AG04450 (cell line): ENCODE results near the gene RNF112. TPM values are rescaled to one million over a fixed set of nuclear protein-coding genes. Genes with fewer than 3 reads are reported as not detected.
A peak's percentile ranks its signal among the peaks of the same experiment; 100 is the strongest.

ENCODE experiments used
- CTCF ChIA-PET: fragments of 300-600, 350-600 bp; formaldehyde crosslinking; extraction: SDS; loops from one replicate; lab custom pipeline; 2022; ENCODE audit warnings: antibody characterized with exemption, inconsistent platforms; lab: Charles Lee
- POLR2A ChIA-PET: fragments of 350-600 bp; formaldehyde crosslinking; extraction: SDS; loops from one replicate; lab custom pipeline; 2021; ENCODE audit warnings: antibody characterized with exemption, inconsistent platforms; lab: Yijun Ruan, JAX
- DNase-seq: peaks from one replicate; pipeline ENCODE4 v3.0.0-alpha.2; 2011; ENCODE audit warnings: low read depth, low spot score
- H3K27ac ChIP-seq: one replicate; pipeline ENCODE4 v1.5.1; 2012; ENCODE audit warnings: low read depth, low read length, control low read depth
- H3K27me3 ChIP-seq: one replicate; pipeline ENCODE4 v1.6.0; 2012; ENCODE audit warnings: low read length; ENCODE audit not compliant: control insufficient read depth, insufficient read depth
- H3K4me3 ChIP-seq: 2 replicates; pipeline ENCODE4 v1.5.1; 2011; ENCODE audit warnings: mild to moderate bottlenecking, low read depth, low read length, control low read depth
- H3K9me3 ChIP-seq: 2 replicates; pipeline ENCODE4 v1.5.1; 2012; ENCODE audit warnings: low read length; ENCODE audit not compliant: control insufficient read depth, insufficient read depth
- CTCF ChIP-seq: IDR thresholded peaks from 2 replicates; pipeline ENCODE4 v1.5.1; 2011; ENCODE audit warnings: low read depth, low read length, control low read depth, inconsistent platforms
- polyA plus RNA-seq: library from polyadenylated mRNA; depleted of rRNA; stranded (reverse); fragments of >200 nt; gene quantifications from 2 replicates; pipeline ENCODE4 v1.2.3, GENCODE V29; 2011

RNF112 gene
- polyA plus RNA-seq, 1 experiment: 3.3 TPM

- DNase-seq: peak; percentile 97
- Histone ChIP-seq H3K9me3 (peaks cover 5% of the 10 kb centered on the region; the same call in 1 of the 2 replicates), H3K27ac (peak overlapping the region; percentile 92), H3K27me3 (peaks cover 1% of the 10 kb centered on the region), H3K4me3 (no peak overlapping the region; the same call in 1 of the 2 replicates)
- CTCF ChIA-PET: interaction anchor here (0.8 to 4.7 kb wide), 14 partner anchors 12 to 318 kb away, joined by 3 to 99 read pairs (median 8); partner anchors contain the start of genes ALDH3A2, B9D1 and MAPK7
- no peak for TF ChIP-seq CTCF
- POLR2A ChIA-PET: interaction anchor here (1.2 to 2.9 kb wide), 6 partner anchors 61 to 86 kb away, joined by 4 to 19 read pairs (median 10); partner anchors contain the start of genes B9D1, MAPK7 and MFAP4
Measured at GRCh38 chr17:19448341-19449268, 37.6 kb downstream of the RNF112 start.

- Histone ChIP-seq H3K27ac (peak overlapping the region; percentile 69), H3K4me3 (no peak overlapping the region), H3K9me3 (no peaks in the 10 kb centered on the region; the same call in 1 of the 2 replicates), H3K27me3 (peaks cover 12% of the 10 kb centered on the region)
- ChIA-PET POLR2A (interaction anchor here (1.5 kb wide), 1 partner anchor 72 kb away, joined by 6 read pairs; the partner anchor contains the start of gene MAPK7), CTCF (no interaction called here)
- no peak for TF ChIP-seq CTCF
- no peak for DNase-seq
Measured at GRCh38 chr17:19449656-19450055, 38.6 kb downstream of the RNF112 start.

GRCh38 chr17:19453296-19453695 lies 42.3 kb downstream of the RNF112 start:
- no peak for DNase-seq
- Histone ChIP-seq H3K4me3 (no peak overlapping the region), H3K27ac (no peak overlapping the region), H3K27me3 (peaks cover 24% of the 10 kb centered on the region), H3K9me3 (no peaks in the 10 kb centered on the region; the same call in 1 of the 2 replicates)
- TF ChIP-seq CTCF: no peak
- ChIA-PET CTCF (no interaction called here), POLR2A (no interaction called here)

- H3K4me3 ChIP-seq: no peak overlapping the region
- peaks cover 24% of the 10 kb centered on the region for H3K27me3 ChIP-seq
- no peaks in the 10 kb centered on the region; the same call in 1 of the 2 replicates for H3K9me3 ChIP-seq
- ChIA-PET CTCF (interaction anchor here (0.9 to 1.1 kb wide), 2 partner anchors 16 to 91 kb away, joined by 3 read pairs; partner anchors contain the start of gene B9D1), POLR2A (no interaction called here)
- H3K27ac ChIP-seq: no peak overlapping the region
- no peak for DNase-seq
- TF ChIP-seq CTCF: no peak
Measured at GRCh38 chr17:19454074-19454473, 43.0 kb downstream of the RNF112 start.
